HS-27A (cell line): ENCODE data around the gene RALGAPA2.

Experiments
- DNase-seq: peaks from one replicate; pipeline ENCODE4 v3.0.0-alpha.2; 2012; ENCODE audit warnings: low read depth, missing footprints

Gene RALGAPA2

DNA sequence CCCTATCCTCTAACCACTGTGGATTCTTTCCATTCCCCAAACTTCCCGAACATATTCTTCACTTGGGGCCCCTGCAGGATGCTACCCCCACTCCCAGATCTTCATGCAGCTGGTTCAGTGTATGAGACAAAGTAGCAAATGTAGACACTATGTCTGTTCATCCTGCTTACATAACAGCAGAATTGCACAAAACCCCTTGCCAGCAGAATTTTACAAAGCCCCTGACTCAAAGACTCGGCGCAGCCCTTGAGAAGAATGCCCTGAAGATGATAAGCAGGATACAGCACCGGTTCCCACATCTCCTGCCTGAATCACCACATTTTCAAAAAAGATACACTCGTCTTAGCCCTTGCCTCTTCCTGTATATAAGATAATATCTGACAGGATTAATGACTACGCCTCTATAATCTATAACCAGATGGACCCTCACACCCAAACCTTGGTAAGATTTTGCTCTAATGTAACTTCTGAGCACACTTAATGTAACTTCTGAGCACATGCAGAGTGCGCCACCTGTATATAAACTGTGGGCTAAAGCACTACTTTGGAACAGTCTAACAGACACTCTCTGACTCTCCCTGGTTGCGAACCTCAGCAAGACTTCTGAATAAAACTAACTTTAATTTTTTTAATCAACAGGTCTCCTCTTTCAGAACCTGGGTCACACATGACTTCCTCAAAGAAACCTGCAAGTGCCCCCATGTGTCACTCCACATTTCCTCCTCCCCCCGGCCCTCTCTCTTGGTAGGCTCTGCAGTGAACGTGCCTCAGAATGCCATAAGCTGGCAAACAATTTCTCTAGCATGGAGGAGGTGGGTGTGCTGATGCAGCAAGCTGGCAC lies 28.7 kb downstream of the RALGAPA2 start:
- DNase-seq = no peak

DNA sequence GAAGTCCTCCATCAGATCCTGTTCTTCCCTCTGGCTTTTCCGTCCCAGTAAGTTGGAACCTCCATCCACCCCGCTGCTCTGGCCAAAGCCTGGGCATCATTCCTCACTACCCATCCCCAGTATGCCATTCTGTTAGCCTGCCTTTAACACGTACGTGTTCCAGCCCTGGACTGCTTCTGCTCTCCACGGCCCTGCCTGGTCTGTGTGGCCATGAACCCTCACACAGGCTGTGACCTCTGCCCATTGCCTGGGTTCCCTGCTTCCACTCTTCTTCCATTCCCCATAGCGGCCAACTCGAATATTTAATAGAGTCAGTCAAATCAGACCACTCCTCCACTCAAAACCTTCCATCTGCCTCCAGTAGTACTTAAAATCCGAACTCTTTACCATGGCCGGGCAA lies 29.4 kb downstream of the RALGAPA2 start:
- no peak for DNase-seq

DNA sequence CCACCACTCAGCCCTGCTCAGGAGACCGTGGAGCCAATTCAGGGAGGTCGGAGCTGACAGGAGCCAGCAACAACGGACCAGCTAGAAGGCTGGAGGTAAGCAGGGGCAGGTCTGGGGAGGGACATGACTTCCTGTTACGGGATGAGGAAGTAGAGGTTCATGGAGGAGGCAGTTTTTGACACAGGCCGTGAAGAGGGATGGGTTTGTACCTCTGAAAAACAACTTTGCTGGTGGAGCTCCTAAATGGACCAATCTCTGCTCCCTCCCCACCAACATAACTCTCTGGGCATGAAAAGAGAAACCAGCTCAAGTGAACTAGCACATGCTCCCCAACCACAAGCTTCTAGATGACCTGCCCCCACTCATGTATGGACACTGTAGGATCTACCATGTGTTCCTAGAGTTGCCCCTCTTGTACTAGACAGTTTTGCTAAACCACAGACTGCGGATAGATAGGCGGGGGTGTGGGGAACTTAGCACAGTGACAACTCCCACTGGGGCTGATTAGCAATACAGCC lies 31.4 kb downstream of the RALGAPA2 start:
- DNase-seq = no peak

DNA sequence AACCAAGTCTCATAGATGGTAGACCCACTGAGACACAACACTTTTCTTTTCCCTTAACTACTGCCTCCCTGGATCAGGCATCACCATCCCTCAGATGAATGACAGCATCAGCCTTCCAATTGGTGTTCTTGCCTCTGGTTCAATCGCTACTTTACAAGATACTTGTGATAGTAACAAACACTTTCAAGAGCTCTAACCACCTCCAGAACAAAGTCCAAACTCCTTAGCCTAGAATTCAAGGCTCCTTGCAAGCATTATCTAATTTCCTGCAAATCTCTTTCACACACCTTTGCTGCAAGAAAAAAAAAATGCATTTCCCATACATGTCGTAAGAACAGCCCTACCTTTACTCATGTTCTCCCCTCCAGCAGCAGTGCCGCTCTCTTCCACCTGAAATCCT lies 33.1 kb downstream of the RALGAPA2 start:
- no peak for DNase-seq

DNA sequence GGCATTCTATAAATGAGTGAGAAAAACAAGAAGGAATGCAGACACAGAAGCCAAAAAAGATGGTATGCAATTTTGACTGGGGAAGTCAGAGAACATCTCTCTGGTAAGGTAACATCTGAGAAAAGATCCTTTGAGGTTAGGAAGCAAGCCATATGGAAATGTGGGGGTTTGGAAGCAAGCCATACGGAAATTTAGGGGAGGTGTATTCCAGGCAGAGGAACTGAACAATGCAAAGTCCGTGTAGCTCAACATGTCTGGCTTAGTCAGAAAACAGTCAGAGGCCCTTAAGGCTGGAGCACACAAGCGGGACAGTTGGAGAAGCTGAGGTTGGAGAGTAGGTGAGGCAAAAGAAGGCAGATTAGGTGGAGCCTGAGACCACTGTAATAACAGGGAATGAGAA lies 35.3 kb downstream of the RALGAPA2 start:
- DNase-seq = no peak

DNA sequence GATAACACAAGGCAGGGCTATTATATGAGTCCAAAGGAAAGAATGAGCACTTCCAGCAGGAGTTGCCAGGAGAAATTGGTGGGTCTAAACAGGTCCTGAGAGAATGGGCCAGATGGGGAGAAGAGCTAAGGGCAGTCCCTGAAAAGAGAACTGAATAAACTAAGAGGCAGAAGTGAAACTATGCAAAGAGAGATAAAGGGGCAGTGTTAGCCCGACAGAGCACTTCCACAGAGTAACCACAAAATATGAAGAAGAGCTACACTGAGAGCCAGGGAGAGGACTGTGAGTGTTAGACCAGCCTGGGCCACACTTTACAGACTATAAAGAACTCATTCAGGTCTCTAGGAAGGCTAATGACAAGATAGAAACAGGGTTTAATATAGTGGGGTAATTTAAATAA lies 43.8 kb downstream of the RALGAPA2 start:
- DNase-seq = no peak

DNA sequence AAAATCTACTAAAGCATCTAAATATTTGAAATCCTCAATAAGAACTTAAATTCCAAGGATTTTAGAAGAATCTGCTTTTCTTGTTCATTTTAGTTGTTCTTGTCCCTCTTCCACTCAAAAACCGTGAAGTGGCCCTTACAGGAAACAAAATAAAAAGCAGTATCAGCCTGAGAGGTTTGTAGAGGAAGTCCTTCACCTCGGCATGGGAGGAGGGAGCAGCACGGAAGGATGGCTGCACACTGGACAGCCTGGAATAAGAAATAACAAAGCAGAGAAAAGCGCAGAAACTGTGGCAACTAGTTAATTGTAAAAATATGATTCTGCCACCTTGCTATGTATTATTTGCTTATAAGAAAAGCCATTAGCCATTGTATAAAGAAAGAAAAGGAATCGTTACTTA lies 46.1 kb downstream of the RALGAPA2 start:
- no peak for DNase-seq

DNA sequence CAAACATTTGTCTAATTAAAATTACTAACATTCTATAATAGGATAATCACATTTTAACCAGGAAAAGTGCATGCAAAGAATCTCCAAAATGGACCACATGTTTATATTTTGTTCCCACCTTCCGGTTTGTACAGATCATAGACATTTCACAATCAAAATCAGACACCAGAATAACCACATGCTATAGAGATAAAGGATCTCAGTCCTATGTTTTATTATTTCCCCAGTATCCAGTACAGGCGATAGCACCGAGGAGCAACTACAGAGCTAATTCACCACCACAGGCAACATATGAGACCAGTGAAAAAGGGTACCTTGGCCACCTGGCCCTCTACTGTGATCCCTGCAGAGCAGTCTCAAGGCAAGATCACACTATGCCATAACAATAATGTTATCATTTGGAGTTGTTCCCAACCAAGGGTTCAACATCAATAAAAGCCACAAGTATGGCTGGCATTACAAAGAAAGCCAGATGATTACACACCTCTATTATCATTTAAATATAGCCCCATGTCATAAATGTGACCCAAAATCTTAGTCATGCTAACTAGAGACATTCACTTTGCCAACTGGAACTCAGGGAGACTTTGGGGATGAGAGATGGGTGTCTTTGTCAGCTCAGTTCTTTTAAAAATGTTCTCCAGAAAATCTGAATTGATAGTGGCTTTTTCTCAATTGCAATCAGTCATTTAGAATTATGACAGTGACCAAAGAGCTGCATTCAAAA lies 46.7 kb downstream of the RALGAPA2 start:
- DNase-seq = no peak

DNA sequence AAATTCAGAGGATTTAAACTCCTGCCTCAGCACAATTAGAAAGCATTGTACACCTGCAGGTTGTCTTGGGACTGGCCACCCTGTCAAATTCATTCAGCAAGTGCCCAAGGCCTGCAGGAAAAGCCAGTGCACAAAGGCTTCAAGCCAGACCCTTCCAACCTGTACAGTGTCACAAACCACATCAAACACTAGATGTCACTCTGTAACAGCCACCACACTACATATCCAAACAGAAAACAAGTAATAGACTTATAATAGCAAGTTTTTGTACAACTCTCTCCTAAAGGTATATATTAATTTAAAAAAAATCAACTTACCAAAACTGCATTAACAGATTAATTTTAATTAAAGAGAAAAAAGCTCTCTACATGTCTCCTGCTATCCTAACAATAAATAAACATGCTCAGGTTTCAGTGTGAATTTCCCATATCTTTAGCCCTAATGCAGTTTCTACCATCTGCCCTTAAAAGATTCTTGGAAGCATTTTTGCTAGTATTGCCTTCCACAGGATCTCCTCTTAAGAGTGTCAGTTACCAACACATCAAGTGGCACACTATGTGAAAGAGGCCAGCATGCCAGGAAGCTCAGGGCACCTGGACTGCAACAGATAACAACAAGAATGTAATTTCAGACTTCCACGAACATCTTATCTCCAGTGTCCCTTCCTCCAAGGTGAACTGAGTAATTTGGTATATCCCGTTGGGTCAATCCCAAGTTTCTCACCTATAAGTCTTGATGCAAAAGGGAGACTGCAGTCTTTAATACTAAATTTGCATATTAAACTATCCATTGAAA lies 47.5 kb downstream of the RALGAPA2 start:
- no peak for DNase-seq

DNA sequence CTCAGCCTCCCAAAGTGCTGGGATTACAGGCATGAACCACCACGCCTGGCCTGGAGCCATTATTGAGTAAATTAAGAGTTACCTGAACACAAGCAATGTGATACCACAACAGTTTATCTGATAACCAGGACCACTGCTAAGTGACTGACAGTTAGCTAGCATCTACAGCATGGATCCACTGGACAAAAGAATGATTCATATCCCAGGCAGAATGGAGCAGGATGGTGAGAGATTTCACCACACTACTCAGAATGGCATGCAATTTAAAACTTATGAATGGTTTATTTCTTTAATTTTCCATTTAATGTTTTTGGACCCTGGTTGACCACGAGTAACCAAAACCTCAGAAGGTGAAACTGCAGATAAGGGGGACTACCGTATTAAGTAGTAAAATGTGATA lies 48.6 kb downstream of the RALGAPA2 start:
- DNase-seq = no peak

DNA sequence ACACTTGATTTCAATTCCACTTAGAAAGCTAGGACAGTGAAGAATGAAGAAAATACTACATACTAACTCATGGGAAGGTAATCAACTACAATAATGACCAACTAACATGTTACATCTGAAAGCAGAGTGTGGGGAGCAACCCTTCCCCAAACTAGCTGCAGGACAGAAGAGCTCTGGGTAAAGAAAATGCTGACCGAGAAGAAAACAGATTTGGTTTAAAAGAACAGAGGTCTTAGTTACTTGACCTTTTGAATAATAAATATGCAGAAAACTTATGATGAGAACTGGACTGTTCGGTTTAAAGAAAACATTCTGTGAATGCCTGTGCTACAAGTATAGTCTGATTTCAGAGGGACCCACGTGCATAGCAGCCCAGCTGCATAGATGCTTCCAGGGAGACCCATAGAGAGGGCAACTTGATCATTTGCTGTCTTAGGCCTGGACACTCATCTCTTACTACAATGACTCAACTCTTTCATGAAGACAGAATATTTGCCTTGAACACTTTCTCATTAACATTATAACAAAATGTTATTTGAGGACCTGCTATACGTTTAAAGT lies 53.5 kb downstream of the RALGAPA2 start:
- no peak for DNase-seq

DNA sequence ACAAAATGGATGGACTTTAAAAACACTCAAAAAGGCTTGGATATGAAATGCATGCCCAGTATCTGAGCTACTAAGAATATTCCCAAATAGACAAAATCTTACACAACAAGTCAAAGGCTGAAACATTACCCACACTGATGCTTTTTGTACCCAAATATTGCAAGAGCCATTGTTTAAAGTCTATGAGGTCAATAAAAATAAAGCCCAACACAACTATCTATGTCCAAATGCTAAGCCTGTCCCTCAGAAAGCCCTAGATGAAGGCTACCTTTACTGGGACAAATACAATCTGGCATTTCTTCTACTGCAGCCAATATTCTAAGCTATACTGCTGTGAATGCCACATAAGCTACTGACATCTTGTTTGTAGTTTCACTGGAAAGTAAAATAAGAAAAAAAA lies 54.3 kb downstream of the RALGAPA2 start:
- DNase-seq = no peak

DNA sequence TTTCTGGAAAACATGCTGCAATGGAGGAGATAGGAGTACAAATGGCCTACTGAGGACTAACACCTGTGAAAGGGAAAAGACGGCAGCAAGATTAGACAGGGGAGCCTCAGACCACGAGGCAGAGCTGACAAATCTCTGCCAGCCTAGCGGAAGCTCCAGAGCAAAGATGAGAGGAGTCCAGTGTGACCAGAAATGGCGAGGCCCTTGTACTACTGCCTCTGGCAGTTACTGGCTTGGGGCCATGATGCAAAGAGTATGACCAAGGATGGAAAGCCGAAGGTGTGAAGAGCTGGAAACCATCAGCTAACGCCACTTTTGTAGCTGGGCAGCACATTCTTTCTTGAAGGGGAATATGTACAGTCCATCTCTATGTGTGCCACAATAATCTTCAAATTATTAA lies 55.4 kb downstream of the RALGAPA2 start:
- DNase-seq = no peak

DNA sequence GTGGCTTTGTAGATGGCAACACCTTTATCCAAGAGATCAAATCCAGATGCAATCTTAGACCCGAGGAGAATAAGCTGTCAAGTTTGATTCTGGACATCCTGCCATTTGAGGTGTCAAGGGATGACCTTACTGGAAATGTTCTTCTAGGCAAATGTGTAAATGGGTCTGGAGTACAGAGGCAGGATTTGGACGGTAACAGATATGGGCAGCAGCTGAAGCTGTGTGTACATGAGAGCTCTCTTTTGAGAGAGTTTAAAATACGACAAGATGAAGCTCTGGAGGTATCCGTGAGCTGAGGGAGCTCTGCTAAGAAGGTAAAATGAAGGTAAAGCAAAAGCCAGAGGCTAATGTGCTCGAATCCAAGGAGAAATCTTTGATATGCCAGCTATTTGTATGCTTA lies 56.6 kb downstream of the RALGAPA2 start:
- DNase-seq = no peak

DNA sequence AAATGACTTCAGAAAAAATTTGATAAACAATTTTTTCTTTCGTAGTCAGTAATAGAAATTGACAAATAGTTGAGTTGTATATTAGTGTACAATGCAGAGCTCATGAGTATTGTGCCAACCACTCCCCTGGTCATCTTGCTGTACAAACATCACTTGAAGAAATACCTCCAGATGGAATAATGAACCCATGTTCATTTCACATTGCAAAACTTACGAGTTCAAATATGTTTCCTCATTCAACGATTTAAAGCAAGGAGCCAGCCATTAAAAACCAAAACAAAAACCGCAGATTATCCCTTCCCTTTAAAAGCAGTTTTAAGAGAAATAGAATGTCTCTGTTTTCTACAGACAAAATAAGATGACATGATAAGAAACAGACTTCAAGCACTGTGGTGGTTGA lies 62.5 kb downstream of the RALGAPA2 start:
- DNase-seq = no peak

DNA sequence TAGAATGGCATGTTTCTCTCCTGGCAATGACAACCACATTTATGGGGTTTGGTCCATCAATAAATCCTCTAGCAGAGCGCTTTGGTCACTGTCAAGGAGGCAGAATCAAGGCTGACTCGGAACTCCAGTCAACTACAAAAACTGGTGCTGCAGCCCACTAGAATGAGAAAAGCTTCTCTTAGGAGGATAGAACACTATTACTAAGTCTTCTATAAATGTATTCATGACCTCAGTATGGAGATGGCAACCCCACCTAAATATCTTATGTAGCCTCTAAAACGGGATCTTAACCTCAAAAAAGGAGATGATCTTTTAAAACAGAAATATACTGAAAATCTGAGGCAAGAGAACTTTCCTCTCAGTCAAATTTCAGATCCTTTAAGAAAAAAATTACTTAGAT lies 68.5 kb downstream of the RALGAPA2 start:
- no peak for DNase-seq

DNA sequence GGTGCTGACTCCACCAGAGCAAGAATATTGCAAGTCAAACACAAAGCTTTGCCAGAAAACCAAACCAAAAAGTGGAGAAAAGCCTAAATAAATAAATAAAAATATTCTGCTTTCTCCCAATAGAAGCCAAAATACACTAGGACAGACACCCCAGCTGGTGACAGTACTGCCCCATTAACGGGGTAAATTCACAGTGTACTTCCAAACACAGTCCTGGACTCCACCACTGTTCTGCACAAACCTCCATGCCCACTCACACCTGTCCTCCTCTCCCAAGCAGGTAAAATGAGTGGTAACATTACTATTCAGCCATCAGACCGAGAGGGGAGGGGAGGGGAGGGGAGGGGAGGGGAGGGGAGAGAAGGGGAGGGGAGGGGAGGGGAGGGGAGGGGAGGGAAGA lies 70.7 kb downstream of the RALGAPA2 start:
- no peak for DNase-seq

DNA sequence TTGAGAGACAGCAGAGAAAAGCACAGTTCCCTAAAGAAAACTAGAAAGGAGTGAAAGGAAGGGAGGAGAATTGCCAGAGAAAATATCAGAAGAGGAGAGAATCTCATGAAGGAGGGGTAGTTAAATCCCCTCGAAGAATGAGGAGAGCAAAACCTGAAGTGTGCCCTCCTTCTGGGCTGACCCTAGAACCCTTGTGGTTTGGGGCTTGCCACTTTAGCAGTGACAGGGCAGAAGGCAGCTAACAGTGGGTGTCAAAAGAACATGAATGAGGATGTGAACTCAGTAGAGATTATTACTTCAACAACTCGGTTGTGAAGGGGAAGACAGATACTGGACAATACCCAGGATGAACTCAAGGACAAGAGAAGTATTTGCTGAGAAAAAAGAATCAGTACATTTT lies 73.6 kb downstream of the RALGAPA2 start:
- DNase-seq = no peak

DNA sequence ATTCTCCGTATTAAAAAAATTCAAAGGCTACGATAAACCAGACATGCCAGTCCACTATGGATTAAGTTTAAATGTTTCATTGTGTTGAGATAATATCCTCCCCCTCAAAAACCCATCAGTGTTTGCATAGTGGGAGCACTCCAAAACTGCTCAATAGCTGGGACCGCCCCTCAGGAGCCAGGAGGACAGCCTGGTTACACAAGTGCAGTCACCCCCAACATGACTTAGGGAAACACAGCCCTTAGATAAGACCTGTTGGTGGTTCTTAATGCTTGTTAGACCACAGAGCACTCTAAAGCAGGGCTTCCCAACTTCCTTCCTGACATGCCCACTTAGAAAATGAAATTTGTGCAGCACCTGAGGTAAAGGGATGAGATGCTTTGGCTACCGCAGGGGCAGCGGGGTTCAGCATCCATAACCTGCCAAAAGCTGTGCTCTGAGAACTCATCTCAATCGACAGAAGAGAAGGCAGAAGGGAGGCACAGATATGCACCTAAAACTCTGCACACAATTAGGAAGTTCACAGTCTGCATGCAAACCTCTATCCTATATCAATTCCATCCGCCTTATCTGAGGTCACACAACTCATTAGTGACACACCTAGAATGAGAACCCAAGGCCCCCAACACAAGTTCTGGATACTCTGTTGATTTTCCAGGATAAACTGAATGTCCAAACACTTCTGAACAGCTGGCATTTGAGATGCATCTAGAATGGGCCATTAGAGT lies 74.3 kb downstream of the RALGAPA2 start:
- DNase-seq = no peak

DNA sequence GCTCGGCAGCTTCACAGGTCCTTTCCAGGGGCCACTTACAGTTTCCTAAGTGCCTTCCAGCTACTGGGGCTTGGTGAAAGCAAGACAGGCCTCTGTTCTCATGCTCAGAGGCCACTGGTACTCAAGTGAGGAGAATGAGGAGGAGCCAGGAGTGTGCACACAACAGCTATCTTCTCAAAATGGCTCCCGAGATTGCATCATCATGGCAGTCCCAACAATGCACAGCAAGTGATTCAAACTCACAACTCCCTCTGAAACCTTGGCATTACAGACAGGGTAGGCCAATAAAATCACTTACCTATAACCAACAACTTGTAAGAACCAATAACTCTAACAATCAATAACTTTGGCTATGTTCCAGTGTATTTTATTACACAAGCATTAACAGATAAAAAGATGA lies 77.4 kb downstream of the RALGAPA2 start:
- DNase-seq = no peak

DNA sequence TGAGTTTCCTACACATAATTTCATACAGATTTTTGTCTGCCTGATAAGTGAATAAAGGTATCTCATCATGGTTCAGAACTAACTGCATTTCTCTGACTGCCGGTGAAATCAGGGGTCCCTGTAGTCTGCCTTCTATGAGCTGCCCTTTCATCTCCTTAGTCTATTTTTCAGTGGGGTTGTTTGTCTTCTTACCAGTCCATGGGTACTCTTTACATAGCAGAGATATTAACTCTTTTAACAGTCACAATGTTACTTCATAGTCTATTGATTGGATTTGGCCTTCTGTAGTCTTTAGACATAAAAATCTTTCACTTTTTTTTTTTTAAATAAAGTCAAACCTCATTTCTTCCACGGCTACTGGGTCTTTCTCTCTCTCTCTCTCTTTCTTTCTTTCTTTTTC lies 79.8 kb downstream of the RALGAPA2 start:
- DNase-seq = no peak

DNA sequence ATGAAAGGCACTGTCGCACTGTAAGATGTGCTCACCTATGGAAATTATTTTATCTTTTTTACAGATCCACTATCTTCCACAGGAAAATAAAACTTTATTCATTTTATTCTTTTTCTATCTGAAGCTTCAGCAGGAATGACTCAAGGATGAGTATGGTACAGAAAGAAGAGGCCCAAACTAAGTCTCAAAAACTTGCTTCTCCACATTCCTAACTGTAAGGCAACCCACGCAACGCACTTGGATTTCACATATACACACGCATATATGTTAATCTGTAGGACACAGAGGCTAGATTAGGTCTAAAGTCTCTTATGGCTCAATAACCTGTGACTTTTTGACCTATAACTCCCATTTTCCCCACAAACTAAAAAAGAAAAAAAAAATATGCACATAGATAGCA lies 81.9 kb downstream of the RALGAPA2 start:
- no peak for DNase-seq
